Stimulated activated CD4-positive, alpha-beta T cell treated with anti-CD3 and anti-CD28 coated beads, Interleukin-4, amount 100 ng/mL, for 4 hours (primary cell): Measurements from ENCODE around the gene ANAPC15.
"Not testable (repeated sequence)": the region's sequence is repeated elsewhere in the genome, so short reads cannot be mapped to it uniquely, and the experiment has no call there.

ENCODE experiments used
- DNase-seq, 2 experiments: peaks; one replicate each; pipeline ENCODE4 v3.0.0-alpha.2; 2020

Gene ANAPC15

DNA sequence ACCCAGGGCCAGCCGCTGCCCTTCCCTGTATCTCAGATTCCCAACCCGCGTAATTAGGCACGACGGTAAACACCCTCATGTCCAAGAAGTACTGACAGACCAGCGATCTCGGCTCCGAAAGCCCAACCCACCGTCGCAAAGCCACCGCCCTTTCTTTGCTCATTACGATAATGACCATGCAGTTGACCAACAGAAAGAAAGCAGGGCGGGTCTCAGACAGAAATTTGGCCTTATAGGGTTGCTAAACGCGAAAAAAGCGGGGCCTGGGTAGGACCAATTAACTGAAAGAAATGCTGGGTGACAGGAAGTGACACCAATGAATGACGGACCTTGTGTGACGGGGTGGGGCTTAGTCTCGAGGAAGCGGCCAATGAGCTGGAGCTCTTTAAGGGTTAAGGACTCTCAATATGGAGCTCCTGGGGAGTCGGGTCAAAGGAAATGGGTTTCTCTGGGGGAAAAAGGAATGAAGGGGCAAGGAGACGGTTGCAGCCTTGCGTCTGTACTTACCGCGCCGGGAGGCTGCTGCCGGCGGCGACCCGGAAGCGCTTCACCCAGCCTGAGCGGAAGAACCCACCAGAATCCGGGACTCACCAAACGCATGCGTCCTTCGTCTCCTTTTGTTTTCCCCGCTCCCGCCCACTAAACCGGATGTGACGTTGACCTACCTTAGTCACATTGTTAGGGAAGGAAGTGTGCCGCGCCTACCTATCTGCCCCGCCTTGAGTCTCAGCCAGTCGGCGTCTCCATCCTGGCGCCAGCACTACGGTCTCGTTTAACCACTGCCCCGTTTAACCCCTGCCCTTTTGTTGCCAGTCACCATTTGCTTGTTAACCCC lies at the start of gene ANAPC15:
TSS of gene ANAPC15 (minus strand) at position 553 of the 835 bp plus-strand sequence. CDS start 1,419 bp downstream, outside the sequence.
- DNase-seq = peak; percentile 93 to 100

DNA sequence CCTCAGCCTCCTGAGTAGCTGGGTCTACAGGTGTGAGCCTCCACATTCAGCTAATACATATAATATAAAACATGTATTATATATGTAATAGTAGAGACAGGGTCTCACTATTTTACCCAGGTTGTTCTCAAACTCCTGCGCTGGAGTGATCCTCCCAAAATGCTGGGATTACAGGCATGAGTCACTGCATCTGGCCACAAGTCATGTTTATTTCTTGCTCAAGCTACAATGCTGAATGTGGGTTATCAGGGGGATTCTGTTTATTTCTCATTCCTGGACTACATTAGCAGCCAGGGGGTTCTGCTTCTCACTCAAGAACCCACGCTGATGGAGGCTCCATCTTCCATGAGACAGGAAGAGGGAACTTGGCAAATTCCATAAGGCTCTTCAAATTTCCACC lies 47.8 kb upstream of the ANAPC15 start:
- DNase-seq = no peak

DNA sequence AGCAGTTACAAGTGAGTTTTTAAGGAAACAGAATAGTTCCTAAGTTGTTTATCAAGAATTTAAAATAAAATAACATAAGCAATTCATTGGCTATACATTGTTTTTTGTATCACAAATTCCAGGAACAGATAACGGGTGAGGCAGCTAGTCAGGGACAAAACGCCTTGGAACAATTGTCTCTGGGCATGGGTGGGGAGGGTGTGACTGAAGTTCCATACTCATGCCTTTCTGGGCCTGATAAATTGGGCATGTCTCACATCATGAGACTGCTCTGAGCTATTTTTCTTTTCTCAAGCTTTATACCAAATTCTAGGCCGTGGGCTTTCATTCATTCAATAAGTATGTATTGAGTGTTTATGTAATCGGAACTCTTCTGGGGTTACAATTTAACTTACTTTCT lies 44.6 kb upstream of the ANAPC15 start:
- DNase-seq = no peak

DNA sequence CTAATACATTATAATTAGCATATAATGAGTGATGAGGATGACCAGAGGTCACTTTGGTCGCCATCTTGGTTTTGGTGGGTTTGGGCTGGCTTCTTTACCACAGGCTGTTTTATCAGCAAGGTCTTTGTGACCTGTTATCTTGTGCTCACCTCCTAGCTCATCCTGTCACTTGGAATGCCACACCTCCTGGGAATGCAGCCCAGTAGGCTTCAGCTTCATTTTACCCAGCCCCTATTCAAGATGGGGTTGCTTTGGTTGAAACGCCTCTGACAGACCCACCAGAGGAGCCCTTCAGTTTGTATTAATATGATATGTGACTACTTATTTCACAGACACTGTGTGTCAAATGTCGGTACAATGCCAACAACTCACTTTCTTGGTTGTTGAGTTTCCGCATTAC lies 43.3 kb upstream of the ANAPC15 start:
- DNase-seq = no peak

DNA sequence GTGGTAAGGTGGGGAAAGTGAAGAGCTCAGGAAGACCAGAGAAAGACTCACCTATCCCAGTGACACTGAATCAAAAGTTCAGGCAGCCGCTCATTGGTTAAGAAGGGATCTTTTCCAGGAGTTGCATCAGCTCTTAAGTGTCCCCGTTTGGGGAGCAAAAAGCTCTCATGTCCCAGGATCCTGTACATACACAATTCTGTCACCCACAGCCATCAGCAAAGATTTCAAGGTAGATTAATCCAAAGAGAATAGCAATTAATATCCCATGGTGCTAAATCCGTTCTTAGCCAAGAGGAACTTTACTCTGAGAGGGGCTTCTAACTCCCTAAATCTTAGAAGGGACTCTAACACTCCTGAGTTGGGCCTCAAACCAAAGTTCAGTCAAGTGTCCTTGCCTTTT lies 42.3 kb upstream of the ANAPC15 start:
- no peak for DNase-seq

DNA sequence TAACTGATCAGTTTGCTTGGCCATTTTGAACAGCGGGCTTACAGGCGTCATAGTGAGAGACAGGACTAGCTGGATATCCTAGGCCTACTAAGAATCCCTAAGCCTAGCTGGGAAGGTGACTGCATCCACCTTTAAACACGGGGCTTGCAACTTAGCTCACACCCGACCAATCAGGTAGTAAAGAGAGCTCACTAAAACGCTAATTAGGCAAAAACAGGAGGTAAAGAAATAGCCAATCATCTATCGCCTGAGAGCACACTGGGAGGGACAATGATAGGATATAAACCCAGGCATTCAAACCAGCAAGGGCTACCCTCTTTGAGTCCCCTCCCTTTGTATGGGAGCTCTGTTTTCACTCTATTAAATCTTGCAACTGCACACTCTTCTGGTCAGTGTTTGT lies 41.4 kb upstream of the ANAPC15 start:
- DNase-seq = not testable (repeated sequence)

DNA sequence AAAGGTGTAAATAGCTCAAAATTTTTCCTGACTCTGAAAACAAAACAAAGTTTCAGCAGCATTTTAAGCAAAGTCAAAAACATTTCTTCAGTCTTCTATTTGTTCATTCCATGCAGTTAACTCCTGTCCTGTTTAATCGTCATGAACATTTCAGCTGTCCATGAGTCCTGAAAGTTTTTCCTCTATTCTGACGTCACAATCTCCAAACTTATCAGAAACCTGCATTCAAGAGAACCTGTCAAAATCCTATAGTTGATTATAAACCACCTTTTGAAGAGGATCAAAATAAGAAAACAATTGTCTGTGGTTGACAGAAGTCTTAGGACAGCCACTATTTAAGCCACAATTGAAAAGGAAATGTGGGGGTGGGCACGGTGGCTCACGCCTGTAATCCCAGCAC lies 38.4 kb upstream of the ANAPC15 start:
- DNase-seq = no peak

DNA sequence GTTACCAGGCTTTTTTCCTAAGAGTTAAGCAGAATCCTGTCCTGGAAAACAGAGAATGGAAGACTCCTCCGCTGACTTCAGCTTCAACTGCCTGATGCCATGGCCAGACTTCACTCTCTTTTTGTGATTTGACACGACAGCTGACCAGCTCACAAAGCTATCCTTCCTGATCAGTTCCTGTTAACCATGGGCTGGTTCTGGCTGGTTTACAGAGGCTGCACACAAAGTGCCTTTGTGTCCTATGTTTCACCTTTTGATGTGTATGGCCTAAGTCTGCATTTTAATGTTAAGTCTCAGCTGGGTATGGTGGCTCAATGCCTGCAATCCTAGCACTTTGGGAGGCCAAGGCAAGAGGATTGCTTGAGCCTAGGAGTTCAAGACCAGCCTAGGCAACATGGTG lies 34.1 kb upstream of the ANAPC15 start:
- no peak for DNase-seq

DNA sequence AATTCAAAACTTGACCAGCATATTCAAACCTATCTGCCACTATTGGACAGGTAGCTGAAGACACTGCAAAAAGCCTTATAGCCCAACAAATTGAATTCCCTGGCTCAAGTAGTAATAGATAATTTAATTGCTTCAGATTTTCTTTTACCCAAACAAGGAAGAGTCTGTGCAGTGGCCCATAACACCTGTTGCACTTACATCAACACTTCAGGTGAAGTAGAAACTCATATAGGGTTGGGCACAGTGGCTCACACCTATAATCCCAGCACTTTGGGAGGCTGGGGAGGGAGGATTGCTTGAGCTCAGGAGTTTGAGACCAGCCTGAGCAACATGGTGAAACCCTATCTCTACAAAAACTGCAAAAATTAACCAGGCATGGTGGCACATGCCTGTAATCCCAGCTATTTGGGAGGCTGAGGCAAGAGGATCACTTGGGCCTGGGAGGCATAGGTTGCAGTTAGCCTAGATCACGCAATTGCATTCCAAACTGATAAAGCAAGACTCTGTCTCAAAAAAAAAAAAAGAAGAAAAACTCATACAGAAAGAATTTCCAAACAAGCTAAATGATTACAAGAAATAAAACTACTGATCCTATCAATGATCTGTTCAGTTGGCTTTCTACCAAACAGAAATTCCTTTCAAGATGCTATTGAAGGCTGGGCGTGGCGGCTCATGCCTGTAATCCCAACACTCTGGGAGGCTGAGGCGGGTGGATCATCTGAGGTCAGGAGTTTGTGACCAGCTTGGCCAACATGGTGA lies 32.5 kb upstream of the ANAPC15 start:
- DNase-seq = no peak

DNA sequence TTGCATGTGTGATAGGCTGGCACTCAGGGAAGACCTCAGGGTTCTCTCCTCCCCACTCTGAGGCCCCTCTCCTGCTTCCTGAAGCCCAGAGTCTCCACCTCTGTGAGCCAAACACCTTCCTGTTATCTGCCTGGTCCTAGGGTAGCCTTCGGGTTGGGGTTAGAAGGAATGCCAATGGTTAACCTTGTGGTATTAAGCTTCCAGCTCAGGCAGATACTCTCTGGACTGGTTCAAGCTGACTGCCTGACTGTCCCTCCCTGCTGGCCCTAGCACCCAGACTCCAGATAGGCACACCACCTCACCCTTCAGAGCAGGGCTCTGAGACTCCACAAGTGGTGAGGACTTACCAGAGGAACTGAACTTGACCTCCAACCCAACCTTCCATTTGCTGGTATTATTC lies 30.0 kb upstream of the ANAPC15 start:
- DNase-seq = not testable (repeated sequence)

DNA sequence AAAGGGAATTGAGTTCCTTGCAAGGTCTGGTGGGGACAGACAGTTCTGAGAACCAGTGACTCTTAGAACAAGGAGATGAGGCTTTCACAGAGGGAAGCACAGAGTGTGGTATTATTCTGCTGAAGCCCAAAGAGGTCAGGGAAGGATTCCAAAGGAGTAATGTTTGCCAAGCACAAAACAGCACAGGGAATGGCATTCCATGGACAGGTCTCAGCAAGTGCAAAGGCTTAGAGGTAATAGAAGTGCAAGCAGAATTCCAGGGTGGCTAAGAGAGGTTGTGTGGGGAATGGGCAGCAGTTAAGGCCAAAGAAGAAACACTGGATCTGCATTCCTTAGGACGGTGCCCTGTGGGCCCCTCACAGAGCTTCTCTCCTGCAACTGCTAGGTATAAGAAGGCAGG lies 29.6 kb upstream of the ANAPC15 start:
- not testable (repeated sequence) for DNase-seq

DNA sequence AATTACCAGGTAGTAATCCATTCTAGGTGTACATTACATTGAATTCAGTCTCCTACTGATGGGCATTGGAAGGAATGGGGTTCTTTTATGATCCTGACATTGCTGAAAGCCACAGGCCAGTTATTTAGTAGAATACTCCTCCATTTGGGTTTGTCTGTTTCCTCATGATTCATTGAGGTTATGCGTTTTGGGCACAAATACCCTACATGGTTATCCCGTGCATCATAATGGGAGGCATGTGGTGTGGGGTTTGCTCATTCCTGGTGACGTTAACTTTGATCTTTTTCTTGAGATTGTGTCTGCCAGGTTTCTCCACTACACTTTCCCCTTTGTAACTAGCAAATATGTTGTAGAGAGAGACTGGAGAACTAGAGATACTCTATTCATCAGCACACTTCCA lies 28.6 kb upstream of the ANAPC15 start:
- no peak for DNase-seq

DNA sequence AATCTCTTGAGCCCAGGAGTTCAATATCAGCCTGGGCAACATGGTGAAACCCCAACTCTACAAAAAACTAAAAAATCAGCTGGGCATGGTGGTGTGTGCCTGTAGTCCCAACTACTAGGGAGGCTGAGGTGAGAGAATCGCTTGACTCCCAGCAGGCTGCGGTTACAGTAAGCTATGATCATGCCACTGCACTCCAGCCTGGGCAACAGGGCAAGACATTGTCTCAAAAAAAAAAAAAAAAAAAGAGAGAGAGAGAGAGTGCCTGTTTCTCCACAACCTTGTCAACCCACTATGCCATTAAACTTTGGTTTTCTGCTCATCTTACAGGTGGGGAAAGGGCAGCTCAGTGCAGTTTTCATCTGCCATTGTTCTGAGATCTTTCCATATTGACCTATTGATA lies 28.2 kb upstream of the ANAPC15 start:
- no peak for DNase-seq

DNA sequence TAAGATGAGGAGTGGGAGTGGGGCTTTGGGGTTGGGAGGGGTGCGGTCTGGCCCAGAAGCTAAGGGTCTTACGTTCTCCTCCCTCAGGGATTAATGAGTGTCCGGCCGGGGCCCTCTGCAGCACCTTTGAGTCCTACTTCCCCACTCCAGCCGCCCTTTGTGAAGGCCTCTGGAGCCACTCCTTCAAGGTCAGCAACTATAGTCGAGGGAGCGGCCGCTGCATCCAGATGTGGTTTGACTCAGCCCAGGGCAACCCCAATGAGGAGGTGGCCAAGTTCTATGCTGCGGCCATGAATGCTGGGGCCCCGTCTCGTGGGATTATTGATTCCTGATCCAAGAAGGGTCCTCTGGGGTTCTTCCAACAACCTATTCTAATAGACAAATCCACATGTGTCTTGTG lies 27.0 kb upstream of the ANAPC15 start:
- DNase-seq = no peak

DNA sequence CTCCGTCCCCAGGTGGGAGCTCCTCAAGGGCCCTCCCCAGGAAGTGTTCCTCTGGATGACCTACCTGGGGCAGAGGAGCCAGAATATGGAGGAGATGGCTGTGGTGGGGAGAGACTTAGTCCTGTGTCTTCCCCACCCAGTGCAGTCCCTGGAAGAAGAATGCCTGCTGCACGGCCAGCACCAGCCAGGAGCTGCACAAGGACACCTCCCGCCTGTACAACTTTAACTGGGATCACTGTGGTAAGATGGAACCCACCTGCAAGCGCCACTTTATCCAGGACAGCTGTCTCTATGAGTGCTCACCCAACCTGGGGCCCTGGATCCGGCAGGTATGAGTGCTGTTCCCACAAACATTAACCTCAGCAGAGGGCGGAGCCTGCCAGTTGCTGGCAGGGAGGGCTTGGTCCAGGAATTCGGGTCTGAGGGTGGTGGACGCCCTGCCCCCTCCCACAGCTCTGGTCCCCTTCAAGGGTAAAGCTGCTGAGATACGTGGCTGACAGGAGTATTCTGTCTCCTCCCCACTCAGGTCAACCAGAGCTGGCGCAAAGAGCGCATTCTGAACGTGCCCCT lies 26.4 kb upstream of the ANAPC15 start:
- no peak for DNase-seq

DNA sequence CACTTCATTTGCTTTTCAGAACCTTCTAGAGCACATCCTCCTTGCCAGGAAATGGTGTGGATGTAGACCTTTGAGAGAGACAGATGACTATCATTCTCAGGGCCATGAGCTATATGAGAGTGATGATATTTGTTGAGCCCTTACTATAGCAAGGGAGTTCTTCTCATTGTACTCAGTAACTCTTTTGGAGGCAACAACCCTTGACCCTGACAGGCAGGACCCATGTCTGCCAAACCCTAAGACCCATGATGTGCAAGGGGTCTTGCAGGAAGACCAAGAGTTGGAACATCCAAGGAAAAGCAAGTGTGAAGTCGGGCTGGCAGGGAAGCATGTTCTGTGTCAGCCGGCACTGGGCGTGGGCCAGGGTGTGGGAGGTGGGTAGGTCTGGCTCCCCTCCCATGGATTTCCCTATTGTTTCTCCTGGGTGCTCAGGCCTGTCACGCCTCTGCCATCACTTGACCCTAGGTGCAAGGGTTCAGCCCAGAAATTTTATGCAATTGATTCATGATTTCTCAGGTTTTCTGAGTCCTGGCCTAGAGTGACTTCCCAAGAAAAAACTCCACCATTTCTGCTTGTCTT lies 24.3 kb upstream of the ANAPC15 start:
- no peak for DNase-seq

DNA sequence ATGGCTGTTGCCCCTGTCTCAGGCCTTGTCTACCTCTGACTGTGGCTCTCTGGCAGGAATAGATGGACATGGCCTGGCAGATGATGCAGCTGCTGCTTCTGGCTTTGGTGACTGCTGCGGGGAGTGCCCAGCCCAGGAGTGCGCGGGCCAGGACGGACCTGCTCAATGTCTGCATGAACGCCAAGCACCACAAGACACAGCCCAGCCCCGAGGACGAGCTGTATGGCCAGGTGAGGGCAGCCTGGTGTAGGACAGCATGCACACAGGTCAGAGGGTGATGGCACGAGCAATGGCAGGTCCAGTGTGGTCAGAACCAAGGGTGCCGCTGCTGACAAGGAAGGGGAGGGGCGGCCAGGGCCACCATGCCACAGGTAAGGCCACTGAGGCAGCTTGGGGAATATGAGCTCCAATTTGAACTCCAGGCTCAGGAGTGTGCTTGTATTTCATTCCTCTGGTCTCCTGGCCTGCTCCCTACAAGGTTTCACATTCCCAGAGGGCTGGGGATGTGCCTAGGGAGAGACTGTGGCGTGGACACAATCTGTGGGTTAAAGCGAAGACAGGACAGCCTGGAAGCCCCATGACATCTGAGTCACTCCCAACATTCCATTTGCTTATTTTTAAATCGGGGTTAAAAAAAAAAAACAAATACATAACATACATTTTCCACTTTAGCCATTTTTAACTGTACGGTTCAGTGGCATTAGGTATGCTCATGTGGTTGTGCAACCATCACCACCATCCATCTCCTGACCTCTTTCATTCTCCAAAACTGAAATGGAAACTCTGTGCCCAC lies 23.6 kb upstream of the ANAPC15 start:
- DNase-seq = no peak

DNA sequence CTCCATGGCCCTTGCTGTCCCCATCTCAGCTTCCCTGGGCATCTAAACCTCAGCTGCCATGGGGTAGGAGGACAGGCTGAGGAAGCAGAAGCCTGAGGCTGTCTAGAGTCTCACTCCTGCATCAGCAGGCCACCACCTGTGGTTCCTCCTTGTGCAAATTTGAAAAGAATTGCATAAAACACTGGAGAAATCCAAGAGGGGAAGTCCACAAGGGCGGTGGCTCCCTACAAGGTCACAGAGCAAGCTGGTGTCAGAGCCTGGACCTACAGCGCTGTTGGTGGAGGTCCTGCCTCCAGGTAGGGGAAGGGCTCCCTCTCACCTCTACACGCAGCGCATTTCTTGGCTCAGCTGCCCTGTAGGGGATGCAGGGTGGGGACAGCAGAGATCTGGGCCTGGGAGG lies 23.0 kb upstream of the ANAPC15 start, which contains the start of gene FOLR3:
TSS of gene FOLR3 (plus strand) at position 253 of the 400 bp plus-strand sequence. CDS start 228 bp downstream, outside the sequence.
- DNase-seq = not testable (repeated sequence)

DNA sequence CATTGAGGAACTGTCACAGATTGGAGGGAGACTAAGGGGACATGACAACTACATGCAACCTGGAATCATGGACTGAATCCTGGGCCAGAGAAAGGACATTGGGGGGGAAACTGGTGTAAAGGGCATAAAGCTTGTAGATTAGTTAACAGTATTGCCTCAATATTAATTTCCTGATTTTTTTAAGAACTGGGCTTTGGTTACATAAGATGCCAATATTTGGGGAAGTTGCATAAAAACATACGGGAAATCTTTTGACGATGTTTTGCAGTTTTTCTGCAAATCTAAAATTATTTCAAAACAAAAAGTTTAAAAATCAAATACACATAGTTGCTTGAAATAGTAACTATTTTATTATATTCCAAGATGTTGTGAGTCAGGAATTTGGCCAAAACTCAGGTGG lies 20.2 kb upstream of the ANAPC15 start:
- no peak for DNase-seq

DNA sequence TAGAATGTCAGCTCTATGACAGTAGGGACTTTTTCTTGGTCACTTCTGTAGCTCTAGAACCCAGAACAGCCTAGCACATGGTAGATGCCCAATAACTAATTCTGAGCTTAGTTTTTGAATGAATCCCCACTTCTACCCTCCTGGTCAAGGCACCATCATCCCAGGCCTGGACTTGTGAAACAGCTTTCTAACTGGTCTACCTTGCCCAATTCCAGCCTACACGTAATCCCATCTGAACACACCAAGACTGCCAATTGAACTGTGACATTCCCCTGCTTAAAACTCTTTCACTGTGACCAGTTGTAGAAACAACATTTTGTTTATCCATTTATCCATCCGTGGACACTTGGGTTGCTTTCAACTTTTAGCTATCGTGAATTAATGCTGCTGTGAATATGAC lies 16.9 kb upstream of the ANAPC15 start:
- no peak for DNase-seq

DNA sequence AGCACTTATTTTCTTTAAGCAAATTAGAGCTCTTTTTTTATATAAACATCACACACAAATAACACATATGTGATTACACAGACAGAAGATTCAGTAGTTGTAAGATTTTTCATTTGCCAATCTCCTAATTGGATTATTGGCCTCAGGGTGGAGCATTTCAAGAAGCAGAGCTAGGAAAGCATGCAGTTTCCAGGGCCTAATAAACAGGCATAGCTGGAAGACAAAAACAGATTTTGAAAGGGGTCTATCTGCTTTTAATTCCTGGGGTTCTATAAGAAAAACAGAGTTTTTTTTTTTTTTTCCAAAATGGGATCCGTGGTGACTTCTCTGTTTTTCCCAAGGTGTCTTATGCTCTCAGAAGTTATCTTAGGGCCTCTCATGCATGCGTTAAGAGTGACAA lies 15.4 kb upstream of the ANAPC15 start:
- no peak for DNase-seq

DNA sequence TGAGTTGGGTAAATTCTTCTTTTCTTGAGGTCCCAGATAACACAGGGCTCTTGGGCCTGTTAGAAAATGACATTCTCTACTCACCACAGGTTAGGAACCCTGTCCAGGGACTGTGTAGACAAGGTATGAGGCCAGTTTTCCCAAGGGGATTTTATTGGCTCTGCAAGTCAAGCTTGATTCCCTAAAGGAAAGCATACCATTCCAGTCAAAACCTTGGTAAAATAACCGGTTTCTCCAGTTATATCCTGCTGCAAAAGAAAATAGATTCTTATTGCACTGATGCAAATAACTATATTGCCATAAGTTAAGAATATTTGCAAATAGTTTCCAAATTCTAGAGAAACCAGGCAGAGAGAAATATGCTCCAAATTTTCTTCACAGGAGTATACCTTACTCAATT lies 13.5 kb upstream of the ANAPC15 start:
- no peak for DNase-seq

DNA sequence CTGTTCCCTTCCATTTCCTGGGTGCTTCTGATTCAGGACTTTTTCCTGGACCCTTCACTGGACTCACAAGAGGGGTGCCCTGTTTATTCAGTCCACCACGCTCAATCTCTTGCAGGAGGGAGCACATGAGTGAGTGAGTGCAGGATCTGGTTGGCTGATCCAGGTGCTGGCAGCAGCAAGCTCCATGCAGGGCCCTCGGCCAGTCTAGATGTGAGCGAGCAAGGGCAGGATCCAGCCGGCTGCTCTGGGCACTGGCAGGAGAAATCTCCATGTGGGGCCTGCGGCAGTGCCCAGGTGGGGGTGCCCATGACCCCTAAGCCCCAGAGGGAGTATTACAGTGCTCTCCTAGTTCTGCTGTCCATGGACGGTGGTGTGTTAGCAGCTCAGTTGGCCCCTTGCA lies 11.6 kb upstream of the ANAPC15 start:
- no peak for DNase-seq
